Skeletal muscle satellite cell (primary cell): Measurements from ENCODE around the gene DTD2.
"Not testable (repeated sequence)": the region's sequence is repeated elsewhere in the genome, so short reads cannot be mapped to it uniquely, and the experiment has no call there.

Experiments used
- H3K27me3 ChIP-seq: 2 replicates; pipeline ENCODE4 v1.7.0; 2013; ENCODE audit warnings: low read length; ENCODE audit not compliant: control insufficient read depth, insufficient read depth
- H3K36me3 ChIP-seq: 2 replicates; pipeline ENCODE4 v1.7.0; 2013; ENCODE audit warnings: mild to moderate bottlenecking, control low read depth, low read length; ENCODE audit not compliant: insufficient read depth
- H3K4me1 ChIP-seq: 2 replicates; pipeline ENCODE4 v1.7.0; 2013; ENCODE audit warnings: low read length; ENCODE audit not compliant: control insufficient read depth, insufficient read depth
- H3K4me2 ChIP-seq: 2 replicates; pipeline ENCODE4 v1.7.0; 2013; ENCODE audit warnings: mild to moderate bottlenecking, low read length
- H3K4me3 ChIP-seq: 2 replicates; pipeline ENCODE4 v1.7.0; 2013; ENCODE audit warnings: low read length
- H3K9ac ChIP-seq: 2 replicates; pipeline ENCODE4 v1.7.0; 2013; ENCODE audit warnings: mild to moderate bottlenecking, low read depth, low read length, moderate library complexity
- H3K9me3 ChIP-seq: replicated peaks from 2 replicates; pipeline ENCODE4 v1.7.0; 2013; ENCODE audit warnings: mild to moderate bottlenecking, control low read depth, low read length

Gene DTD2

DNA sequence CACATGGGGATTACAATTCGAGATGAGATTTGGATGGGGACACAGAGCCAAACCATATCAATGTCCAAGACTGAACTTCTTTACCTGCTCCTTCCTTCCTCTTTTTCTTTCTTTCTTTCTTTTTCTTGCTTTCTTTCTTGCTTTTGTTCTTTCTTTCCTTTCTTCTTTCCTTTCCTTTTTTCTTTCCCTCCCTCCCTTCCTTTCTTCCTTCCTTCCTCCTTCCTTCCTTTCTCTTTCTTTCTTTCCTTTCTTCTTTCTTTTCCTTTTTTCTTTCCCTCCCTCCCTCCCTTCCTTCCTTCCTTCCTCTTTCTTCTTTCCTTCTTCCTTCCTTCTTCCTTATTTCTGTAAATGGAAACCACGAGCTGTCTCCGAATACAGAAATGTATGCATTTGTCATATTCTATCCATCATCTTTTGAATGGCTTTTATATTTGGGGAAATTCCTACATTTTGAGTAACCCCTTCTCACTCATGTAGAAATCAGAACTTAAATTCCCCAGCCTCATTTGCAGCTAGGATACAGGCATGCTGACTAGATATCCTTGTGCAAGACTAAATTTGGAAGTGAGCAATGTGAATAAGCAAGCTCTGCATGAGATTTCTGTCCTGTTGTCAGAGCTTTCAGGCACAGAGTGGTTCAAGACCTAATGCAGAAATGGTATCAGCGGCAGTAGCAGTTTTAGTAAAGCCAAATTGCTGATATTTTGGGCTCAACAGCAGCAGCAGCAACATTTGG lies 19.0 kb upstream of the DTD2 start:
- no peak overlapping the region for H3K9ac ChIP-seq

DNA sequence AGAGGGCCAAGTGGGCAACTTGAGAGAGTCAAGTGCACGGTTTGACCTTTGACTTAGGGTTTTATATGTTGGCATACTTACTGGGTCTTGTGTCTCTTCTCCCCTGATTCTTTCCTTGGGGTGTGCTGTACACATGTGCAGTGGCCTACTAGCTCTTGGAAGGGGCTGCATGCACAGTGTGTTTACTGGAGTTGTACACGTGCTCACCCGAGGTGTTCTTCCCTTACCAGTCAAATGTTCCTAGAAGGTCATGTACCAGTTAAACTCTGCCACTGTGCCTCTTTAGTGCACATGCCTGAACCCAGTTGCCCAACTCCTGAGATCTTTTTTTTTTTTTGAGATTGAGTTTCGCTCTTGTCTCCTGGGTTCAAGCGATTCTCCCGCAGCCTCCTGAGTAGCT lies 9.2 kb upstream of the DTD2 start:
- no peaks in the 10 kb centered on the region for H3K36me3 ChIP-seq

More for the DNA sequence above, 19.0 kb upstream of the DTD2 start:
- no peaks in the 10 kb centered on the region for H3K9me3 ChIP-seq
- no peak overlapping the region for H3K4me3 ChIP-seq
- H3K27me3 ChIP-seq, result peaks cover 20% of the 10 kb centered on the region
- H3K36me3 ChIP-seq, result no peaks in the 10 kb centered on the region
- no peak overlapping the region for H3K4me2 ChIP-seq
- H3K4me1 ChIP-seq, result no peaks in the 10 kb centered on the region

DNA sequence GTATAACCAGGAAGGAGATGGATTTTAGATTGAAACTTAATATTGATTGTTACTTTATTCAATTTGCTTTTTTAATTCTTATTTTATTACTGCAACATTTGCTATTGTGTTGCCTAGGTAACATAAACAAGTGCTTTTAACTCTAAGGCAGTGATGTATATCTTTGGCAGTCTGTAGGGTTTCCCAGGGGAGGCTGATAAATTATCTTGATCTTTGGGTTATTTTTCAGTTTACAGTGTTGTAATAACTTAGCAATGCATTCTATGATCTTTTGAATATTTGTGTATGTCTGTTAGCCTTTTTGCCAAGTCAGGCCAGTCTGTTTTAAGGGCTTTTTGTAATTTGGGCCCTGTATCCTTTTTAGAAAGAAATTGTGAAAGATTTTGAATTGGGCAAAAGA lies 7.8 kb upstream of the DTD2 start:
- no peaks in the 10 kb centered on the region for H3K27me3 ChIP-seq
- no peak overlapping the region for H3K4me2 ChIP-seq
- no peaks in the 10 kb centered on the region for H3K36me3 ChIP-seq
- no peak overlapping the region for H3K4me3 ChIP-seq
- H3K9ac ChIP-seq, result no peak overlapping the region
- H3K4me1 ChIP-seq, result no peaks in the 10 kb centered on the region
- no peaks in the 10 kb centered on the region for H3K9me3 ChIP-seq

More for the DNA sequence above, 9.2 kb upstream of the DTD2 start:
- H3K4me3 ChIP-seq, result no peak overlapping the region
- no peaks in the 10 kb centered on the region for H3K9me3 ChIP-seq
- no peaks in the 10 kb centered on the region for H3K4me1 ChIP-seq
- H3K9ac ChIP-seq, result no peak overlapping the region
- H3K4me2 ChIP-seq, result no peak overlapping the region
- peaks cover 3% of the 10 kb centered on the region for H3K27me3 ChIP-seq

DNA sequence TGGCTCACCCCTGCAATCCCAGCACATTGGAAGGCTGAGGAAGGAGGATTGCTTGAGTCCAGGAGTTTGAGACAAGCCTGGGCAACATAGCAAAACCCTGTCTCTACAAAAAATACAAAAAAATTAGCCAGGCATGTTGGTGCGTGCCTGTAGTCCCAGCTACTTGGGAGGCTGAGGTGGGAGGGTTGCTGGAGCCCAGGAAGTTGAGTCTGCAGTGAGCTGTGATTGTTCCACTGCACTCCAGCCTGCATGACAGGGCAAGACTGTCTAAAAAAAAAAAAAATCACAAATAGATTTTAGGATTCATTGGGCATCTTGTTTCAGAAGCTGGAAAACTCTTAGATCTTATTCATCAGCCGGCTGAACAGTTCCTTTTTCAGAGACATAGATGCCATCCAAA lies 5.1 kb upstream of the DTD2 start:
- not testable (repeated sequence) for H3K27me3 ChIP-seq, H3K9me3 ChIP-seq, H3K4me2 ChIP-seq, H3K9ac ChIP-seq, H3K4me3 ChIP-seq, H3K36me3 ChIP-seq, H3K4me1 ChIP-seq

DNA sequence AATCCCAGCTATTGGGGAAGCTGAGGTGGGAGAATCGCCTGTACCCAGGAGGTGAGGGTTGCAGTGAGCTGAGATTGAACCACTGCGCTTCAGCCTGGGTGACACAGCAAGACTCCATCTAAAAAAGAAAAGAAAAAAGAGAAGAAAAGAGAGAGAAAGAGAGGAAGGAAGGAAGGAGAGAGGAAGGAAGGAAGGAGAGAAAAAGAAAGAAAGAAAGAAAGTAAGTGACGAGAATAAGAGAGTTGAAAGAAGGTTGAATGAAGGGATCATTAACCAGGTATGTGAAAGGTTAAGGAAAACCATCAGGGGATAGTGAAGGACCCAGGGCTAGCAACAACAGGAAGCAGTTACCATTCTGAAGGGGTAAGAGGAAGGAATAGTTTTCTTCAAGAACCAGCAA lies 4.2 kb upstream of the DTD2 start:
- no peak overlapping the region for H3K9ac ChIP-seq
- H3K4me3 ChIP-seq, result no peak overlapping the region
- H3K36me3 ChIP-seq, result no peaks in the 10 kb centered on the region
- H3K4me1 ChIP-seq, result peaks cover 8% of the 10 kb centered on the region
- H3K27me3 ChIP-seq, result no peaks in the 10 kb centered on the region
- no peaks in the 10 kb centered on the region for H3K9me3 ChIP-seq
- H3K4me2 ChIP-seq, result no peak overlapping the region

DNA sequence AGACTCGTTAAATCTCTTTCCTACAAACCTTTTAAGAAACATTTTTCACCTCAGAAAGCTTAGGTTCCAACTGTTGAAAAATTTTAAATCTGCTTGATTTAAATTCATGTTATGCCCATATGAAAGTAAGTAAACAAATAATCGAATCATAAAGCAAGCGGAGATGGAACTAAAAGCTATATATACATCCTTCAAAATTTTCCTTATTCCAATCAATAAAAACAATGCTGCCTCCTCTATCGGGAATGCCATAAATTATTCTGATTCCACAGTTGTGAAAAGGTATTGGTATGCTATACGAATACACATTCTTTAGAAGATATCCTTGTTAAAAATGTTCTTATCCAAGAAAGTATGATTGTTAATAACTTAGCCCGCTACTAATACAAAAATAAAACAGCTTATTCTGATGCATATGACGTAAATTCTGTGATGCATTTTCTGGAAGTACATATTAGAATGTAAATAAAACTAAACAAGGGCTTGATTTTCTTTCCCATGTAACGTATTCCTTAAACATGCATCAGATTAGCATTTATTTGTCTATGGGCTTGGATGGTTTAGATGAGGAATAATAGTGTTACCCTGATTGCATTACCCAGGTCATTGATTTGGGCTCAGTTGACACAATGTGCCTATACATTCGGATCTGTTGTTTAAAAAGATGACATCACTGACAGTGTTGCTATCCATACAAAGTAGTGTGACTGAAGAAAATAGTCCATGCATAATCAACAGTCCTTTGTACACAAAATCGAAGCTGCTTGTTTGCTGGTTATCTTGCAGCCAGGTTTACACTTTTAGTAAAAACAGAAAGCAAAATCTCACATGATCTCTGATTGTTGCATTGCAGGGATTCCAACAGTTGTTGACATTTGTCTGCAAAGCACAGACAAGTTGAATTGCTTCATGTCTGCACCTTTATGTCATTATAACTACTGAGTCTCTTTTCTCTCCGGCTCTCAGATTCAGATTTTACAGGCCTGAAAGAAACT lies 656 bp upstream of the DTD2 start:
- Histone ChIP-seq H3K36me3 (no peaks in the 10 kb centered on the region), H3K9ac (peak overlapping the region; percentile 94), H3K4me3 (peak overlapping the region; percentile 94), H3K27me3 (no peaks in the 10 kb centered on the region), H3K4me2 (peak overlapping the region; percentile 76), H3K9me3 (no peaks in the 10 kb centered on the region), H3K4me1 (peaks cover 11% of the 10 kb centered on the region)

DNA sequence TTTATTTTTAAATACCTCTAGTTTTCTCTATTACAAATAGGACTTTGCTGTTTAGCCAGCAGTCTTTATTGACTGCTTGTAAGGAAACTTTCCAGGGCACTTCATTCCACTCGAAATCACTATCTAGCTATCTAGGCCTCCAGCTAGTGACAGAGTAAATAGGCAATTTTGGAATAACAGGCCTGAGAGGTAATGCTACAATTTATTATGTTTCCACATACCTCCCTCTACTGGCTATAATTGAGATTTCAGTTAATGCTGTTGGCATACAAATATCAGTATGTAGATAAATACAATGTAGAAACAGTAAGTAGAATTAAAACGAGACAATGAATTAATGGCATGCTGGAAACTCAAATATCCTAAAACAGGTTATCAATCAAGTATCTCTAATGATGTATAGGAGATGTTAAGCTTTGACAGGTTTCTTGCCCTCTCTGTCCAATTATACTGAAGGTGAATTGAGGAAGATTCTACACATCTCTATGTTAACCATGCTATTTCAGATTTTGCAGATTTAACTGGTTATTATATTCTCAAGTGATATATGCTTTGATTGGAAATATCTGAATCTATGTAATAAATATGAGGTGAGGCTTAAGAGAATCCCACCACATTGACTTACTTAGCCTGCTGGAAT lies 7.2 kb downstream of the DTD2 start:
- peaks cover 14% of the 10 kb centered on the region for H3K36me3 ChIP-seq
- no peaks in the 10 kb centered on the region for H3K9me3 ChIP-seq
- H3K4me3 ChIP-seq, result no peak overlapping the region
- H3K27me3 ChIP-seq, result no peaks in the 10 kb centered on the region
- no peaks in the 10 kb centered on the region for H3K4me1 ChIP-seq
- no peak overlapping the region for H3K9ac ChIP-seq
- H3K4me2 ChIP-seq, result no peak overlapping the region

DNA sequence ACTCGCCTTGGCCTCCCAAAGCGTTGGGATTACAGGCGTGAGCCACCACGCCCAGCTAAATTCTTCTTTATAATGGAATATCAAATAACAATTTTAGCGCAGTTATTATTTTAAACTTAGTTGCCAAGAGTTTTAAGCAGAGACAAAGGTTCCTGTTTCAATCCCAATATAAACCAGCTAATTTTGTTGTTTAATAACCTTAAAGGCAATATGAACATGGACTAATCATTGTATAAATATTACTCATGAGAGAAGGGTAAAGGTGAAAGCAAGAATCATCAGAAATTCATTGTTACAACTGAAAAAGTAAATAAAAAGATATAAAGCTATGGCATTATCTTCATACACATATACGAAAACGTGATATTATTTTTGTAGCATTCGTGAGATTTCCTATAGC lies 8.2 kb downstream of the DTD2 start:
- Histone ChIP-seq H3K9me3 (no peaks in the 10 kb centered on the region), H3K4me1 (no peaks in the 10 kb centered on the region), H3K36me3 (peaks cover 14% of the 10 kb centered on the region), H3K9ac (no peak overlapping the region), H3K4me2 (no peak overlapping the region), H3K4me3 (no peak overlapping the region), H3K27me3 (no peaks in the 10 kb centered on the region)

DNA sequence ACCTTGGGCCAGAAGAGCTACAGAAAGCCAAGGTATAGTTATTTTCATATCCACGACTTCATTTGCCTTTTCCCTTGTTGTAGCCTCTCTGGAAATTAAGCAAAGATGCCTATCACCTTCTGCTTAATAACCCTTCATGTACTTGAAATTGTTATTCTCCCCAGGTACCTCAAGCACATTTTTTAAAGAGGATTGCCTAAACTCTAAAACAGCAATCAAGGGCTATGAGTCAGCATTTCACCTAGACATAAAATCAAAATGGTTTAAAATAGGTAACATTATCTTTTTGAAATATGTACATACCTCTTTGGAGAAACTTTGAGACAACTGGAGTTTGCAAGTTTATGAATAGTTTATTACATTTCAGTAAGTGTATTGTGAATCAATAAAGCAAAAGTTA lies 11.6 kb downstream of the DTD2 start:
- Histone ChIP-seq H3K4me3 (no peak overlapping the region), H3K9me3 (no peaks in the 10 kb centered on the region), H3K36me3 (peaks cover 4% of the 10 kb centered on the region), H3K27me3 (no peaks in the 10 kb centered on the region), H3K4me2 (no peak overlapping the region), H3K9ac (no peak overlapping the region), H3K4me1 (peaks cover 15% of the 10 kb centered on the region)

DNA sequence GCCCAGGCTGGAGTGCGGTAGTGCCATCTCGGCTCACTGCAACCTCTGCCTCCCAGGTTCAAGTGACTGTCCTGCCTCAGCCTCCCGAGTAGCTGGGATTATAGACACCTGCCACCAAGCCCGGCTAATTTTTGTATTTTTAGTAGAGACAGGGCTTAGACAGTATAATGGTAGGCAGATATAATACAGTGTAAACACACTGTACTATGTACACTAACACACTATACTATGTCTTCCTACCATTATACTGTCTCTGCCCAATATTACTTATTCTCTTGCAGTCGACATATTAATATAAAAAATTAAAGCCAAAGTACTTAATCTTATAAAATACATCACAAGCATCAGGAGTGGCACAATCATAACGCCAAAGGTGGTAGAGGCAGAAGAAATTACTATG lies 15.0 kb downstream of the DTD2 start:
- peaks cover 15% of the 10 kb centered on the region for H3K4me1 ChIP-seq
- no peaks in the 10 kb centered on the region for H3K9me3 ChIP-seq
- H3K4me2 ChIP-seq, result peak overlapping the region; percentile 19
- H3K36me3 ChIP-seq, result no peaks in the 10 kb centered on the region
- H3K4me3 ChIP-seq, result no peak overlapping the region
- H3K9ac ChIP-seq, result peak overlapping the region; percentile 44
- no peaks in the 10 kb centered on the region for H3K27me3 ChIP-seq

DNA sequence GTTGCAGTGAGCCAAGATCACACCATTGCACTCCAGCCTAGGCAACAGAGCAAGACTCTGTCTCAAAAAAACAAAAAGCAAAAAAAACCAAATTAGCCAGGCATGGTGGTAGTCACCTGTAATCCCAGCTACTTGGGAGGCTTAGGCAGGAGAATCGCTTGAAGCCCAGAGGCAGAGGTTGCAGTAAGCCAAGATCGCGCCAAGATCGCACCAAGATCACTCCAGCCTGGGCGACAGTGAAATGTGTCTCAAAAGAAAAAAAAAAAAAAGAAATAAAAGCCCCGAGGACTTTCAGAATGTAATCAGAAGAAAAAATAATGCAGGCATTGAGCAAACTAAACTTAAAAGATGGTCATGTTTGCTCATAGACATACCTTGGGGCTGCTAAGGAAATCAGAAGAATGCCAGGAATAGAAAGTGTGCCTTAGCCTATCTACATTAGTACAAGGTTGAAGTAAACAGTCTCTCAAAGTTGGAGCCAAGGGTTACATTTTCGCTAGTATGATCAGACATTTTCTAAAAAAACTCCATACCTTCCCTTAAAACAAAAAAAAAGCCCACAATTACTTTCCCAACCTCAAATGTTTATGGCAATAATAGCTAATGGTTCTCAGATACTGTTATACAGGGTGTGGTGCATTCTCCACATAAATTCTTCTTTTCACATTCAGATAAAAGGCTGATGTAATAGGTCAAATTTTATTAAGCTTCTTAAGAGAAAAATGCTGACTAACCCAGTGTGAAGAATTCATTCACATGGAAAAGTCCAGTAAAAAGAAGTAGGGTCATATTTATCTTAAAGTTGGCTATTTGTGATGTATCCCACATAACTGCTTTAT lies 15.8 kb downstream of the DTD2 start:
- Histone ChIP-seq H3K36me3 (no peaks in the 10 kb centered on the region), H3K4me1 (peaks cover 15% of the 10 kb centered on the region), H3K9me3 (no peaks in the 10 kb centered on the region), H3K27me3 (no peaks in the 10 kb centered on the region), H3K4me2 (peak overlapping the region; percentile 23), H3K9ac (peak overlapping the region; percentile 51), H3K4me3 (no peak overlapping the region)
